ENCODE measurements around the gene PAQR8.
"Not testable (repeated sequence)": the region's sequence is repeated elsewhere in the genome, so short reads cannot be mapped to it uniquely, and the experiment has no call there.

PAQR8 gene

GRCh38 chr6:52373151-52373690 is 11.3 kb downstream of the PAQR8 start:
- H3K4me3 ChIP-seq (ENCODE audit: low read depth, low read length), result no peak overlapping the region
- DNase-seq (ENCODE audit: low read depth), result no peak

GRCh38 chr6:52374247-52374646 is 12.3 kb downstream of the PAQR8 start:
- no peak overlapping the region for H3K4me3 ChIP-seq (ENCODE audit: low read depth, low read length)
- DNase-seq (ENCODE audit: low read depth), result no peak

GRCh38 chr6:52375780-52376556 is 14.0 kb downstream of the PAQR8 start:
- DNase-seq (ENCODE audit: low read depth), result no peak
- H3K4me3 ChIP-seq (ENCODE audit: low read depth, low read length), result no peak overlapping the region

DNA sequence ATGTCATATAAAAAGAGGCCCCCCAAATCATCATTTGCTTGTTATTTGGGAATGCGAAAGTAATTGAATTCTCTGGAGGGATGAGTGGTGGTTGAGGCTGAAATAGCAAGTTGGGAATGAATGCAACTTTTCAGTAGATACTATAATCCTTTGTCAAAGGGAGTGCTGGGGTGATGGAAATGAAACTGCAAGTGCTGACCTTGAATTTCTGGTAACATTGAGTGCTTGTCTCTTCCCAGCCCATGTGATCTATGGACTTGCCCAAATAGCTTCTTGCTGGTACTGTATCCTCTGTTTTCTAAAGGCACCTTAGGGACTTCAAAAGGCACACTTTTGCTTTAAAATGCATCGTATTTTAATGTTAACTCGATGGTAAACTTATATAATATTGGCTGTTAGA is 14.8 kb downstream of the PAQR8 start:
- H3K4me3 ChIP-seq (ENCODE audit: low read depth, low read length), result no peak overlapping the region
- DNase-seq (ENCODE audit: low read depth), result no peak

DNA sequence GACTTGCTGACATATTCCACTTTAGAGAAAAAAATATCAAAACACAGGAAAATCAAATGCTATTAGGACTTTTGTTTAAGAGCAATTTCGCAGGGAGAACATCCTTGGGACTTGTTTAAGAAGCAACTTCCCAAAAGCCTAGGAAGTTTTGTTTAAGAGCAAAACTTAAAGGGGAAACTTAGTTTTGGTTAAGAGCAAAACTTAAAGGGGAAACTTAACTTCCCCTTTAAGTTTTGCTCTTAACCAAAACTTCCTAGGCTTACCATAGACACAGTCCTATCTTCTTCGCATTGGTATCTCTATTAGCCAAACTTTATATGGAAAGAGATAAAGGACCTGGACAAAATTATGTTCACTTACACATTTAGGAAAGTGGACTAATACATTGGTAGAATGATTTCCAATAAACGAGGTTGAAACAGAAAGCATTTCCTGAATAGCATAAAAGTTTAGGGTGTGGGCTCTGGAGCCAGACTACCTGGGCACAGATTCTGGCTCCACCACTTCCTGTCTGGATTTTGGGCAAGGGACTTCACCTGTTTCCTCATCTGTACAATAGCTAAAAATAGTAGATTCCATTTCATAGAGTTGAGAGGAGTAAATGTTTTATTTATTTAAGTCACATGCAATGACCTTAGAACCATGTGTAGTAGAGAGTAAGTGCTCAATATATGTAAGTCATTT is 15.7 kb downstream of the PAQR8 start:
- H3K4me3 ChIP-seq (ENCODE audit: low read depth, low read length), result no peak overlapping the region
- no peak for DNase-seq (ENCODE audit: low read depth)

- H3K4me3 ChIP-seq (ENCODE audit: low read depth, low read length), result no peak overlapping the region
- no peak for DNase-seq (ENCODE audit: low read depth)
Measured at GRCh38 chr6:52381249-52381648, 19.3 kb downstream of the PAQR8 start.

DNA sequence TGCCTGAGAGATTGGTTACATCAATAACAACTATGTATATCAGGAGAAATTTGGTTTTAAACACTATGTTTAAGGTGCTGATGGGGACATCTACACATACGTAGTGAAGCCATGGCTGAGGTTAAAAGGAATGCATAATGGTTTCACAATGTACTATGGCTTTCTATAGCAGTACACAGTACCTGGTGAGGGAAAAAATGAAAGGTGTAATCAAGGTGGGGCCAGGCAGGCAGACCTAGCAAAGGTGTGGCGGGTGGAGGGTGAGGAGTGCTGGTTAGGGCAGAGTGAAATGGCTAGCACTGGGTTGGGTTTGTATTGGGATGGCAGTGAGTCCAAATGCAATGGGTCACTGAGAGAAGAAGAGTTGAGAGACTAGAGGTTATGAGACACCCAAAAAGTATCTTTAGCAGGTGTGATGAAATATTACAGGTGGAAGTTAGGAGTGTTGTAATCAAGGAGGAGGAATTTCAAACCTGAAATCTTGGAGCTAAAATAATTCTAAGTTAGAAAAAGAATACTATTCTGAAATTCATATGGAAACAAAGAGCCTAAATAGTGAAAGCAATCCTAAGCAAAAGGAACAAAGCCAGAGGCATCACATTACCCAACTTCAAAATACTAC is 22.3 kb downstream of the PAQR8 start:
- DNase-seq (ENCODE audit: low read depth), result no peak
- H3K4me3 ChIP-seq (ENCODE audit: low read depth, low read length), result no peak overlapping the region

- DNase-seq (ENCODE audit: low read depth), result no peak
- H3K4me3 ChIP-seq (ENCODE audit: low read depth, low read length), result no peak overlapping the region
Measured at GRCh38 chr6:52385074-52385473, 23.1 kb downstream of the PAQR8 start.

DNA sequence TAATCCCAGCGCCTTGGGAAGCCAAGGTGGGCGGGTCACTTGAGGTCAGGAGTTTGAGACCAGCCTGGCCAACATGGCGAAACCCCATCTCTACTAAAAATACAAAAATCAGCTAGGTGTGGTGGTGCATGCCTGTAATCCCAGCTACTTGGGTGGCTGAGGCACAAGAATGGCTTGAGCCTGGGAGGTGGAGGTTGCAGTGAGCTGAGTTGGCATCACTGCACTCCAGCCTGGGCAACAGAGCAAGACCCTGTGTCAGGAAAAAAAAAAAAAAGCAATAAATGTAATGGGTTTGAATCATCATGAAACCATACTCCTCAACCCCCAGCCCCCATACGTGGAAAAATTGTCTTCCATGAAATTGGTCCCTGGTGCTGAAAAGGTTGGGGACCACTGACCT is 26.2 kb downstream of the PAQR8 start:
- H3K4me3 ChIP-seq (ENCODE audit: low read depth, low read length); DNase-seq (ENCODE audit: low read depth): not testable (repeated sequence)

- DNase-seq (ENCODE audit: low read depth), result no peak
- no peak overlapping the region for H3K4me3 ChIP-seq (ENCODE audit: low read depth, low read length)
Measured at GRCh38 chr6:52388790-52389189, 26.8 kb downstream of the PAQR8 start.

GRCh38 chr6:52389264-52389625 is 27.3 kb downstream of the PAQR8 start:
- H3K4me3 ChIP-seq (ENCODE audit: low read depth, low read length), result no peak overlapping the region
- DNase-seq (ENCODE audit: low read depth), result no peak

- DNase-seq (ENCODE audit: low read depth), result peak; percentile 21
- H3K4me3 ChIP-seq (ENCODE audit: low read depth, low read length), result no peak overlapping the region
Measured at GRCh38 chr6:52389626-52390360, 27.8 kb downstream of the PAQR8 start.

GRCh38 chr6:52390361-52390727 is 28.4 kb downstream of the PAQR8 start:
- no peak overlapping the region for H3K4me3 ChIP-seq (ENCODE audit: low read depth, low read length)
- DNase-seq (ENCODE audit: low read depth), result peak; percentile 19

DNA sequence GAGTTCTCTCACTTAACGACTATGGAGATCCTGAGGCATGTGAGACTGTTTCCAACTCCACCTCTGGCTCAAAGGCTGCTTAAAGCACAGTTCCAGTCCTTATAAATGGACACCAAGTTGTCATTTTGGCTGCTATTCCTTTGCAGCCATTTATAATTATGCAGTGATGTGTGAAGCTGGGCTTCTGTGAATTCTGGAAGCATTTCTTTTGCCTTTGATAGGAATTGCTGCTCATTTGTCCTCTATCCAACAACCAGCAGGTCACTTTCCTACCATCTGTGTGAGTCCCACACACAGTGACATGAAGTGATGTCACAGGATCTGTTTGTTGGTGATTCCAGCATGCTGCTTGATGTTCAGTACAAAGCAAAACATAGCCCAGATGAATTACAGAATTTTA is 29.6 kb downstream of the PAQR8 start:
- DNase-seq (ENCODE audit: low read depth), result no peak
- H3K4me3 ChIP-seq (ENCODE audit: low read depth, low read length), result no peak overlapping the region

- DNase-seq (ENCODE audit: low read depth), result peak; percentile 28
Measured at GRCh38 chr6:52392944-52393343, 31.0 kb downstream of the PAQR8 start.

DNA sequence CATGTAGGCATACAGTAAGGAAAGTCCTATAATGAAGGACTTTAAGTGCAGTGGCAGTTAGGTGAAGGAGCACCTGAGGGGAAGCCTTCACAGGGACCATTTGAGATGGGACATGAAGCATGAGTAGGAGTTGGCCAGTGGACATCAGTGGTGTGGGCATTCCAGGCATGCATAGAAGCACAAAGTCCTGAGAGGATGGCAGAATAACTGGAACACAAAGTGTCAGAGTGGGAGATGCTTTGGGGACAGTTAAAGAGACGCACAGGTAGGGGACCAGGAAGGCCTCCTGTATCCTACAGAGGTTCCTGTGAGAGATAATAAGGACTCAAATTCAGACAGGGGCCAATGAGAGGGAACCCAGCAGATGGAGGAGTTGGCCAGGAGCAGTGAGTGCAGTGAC is 31.8 kb downstream of the PAQR8 start:
- no peak for DNase-seq (ENCODE audit: low read depth)
- no peak overlapping the region for H3K4me3 ChIP-seq (ENCODE audit: low read depth, low read length)

More at GRCh38 chr6:52392944-52393343, 31.0 kb downstream of the PAQR8 start:
- no peak overlapping the region for H3K4me3 ChIP-seq (ENCODE audit: low read depth, low read length)

DNA sequence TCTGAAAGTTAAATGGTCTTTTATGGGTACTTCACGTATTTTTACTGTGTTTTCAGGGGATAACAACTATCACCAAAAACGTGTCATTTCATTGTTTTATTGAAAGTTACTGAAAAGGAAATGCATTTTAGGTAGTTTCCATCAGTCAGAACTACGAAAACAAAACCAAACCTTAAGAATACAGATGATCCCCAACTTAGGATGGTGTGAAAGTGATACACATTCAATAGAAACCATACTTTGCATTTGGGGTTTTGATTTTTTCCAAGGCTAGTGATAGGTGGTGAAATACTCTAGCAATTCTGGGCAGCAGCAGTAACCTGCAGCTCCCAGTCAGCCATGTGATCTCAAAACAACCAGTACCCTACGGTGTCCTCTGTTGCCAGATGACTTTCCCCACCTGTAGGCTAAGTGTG is 32.3 kb downstream of the PAQR8 start:
- DNase-seq (ENCODE audit: low read depth), result no peak
- no peak overlapping the region for H3K4me3 ChIP-seq (ENCODE audit: low read depth, low read length)

- DNase-seq (ENCODE audit: low read depth), result no peak
- H3K4me3 ChIP-seq (ENCODE audit: low read depth, low read length), result no peak overlapping the region
Measured at GRCh38 chr6:52395969-52396368, 34.0 kb downstream of the PAQR8 start.

DNA sequence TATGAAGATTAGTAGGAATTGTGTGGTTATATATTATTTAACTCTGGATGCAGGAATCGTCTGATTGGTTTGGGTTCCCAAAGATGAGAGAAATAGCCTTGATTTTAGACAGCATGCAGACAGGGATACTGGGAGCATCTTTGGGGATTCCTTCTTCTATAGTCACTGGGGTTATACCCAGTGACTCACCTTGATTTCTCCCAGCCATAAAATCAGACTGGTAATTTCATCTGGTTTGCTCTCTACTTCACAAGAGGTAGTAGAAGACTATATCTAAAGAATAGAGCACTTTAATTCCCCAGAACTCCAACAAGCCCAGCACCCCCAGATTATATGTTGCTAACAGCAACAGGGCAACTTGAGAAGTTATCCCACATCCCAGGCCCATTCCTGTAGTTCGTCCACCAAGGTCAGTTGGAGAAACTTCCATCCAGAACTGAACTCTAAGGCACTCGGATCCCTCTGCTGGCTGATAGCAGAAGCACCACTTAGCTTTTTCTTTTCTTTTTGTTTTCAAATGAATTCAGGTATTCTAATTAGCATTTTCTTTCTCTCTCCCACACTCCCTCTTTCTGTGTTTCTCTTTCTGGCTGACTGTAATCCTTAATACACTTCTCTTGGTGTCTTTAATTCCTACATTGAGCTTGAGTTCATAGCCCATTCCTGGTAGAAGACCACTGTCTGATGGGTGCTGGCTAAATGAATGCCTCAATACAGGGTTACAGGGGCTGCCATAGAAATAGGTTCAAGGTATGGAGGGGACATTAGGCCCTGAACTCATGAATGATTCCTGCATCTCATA is 37.8 kb downstream of the PAQR8 start:
- DNase-seq (ENCODE audit: low read depth), result no peak
- no peak overlapping the region for H3K4me3 ChIP-seq (ENCODE audit: low read depth, low read length)
